GM21423 (cell line): ENCODE data around the gene KRTAP12-3.
"Not testable (repeated sequence)": the region's sequence is repeated elsewhere in the genome, so short reads cannot be mapped to it uniquely, and the experiment has no call there.

ENCODE experiments used
- ATAC-seq: cut with Tn5 transposase; IDR thresholded peaks from one replicate; pipeline ENCODE4 v1.9.1; 2021; ENCODE audit warnings: mild to moderate bottlenecking, moderate library complexity; ENCODE audit not compliant: unreplicated experiment

The KRTAP12-3 gene

DNA sequence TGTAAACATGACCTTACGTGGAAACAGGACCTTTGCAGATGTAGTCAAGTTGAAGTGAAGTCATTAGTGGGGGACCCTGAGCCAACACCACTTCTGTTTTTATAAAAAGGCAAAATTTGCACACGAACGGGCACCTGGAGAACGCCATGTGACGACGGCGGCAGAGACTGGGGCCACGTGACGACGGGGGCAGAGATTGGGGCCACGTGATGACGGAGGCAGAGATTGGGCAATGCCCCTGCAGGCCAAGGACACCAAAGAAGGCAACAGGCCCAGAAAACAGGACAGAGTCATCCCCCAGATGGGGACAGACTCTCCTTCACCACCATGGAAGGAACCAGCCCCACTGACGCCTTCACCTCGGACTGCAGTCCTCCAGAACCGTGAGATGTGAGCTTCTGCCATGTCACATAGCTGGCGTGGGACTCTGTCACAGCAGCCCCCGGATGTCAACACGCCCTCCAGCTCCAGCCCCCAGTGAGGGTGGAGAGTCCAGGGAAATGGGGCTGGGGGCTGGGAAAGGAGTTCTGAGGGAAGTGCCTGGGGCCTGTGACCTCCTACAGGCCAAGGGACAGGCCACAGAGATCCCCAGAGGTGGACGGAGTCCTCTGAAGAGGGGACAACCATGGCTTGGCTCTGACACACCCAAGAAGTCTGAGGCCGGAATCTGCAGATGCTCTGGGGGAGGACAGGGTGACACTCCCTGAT, 7.3 kb upstream of the KRTAP12-3 start:
- ATAC-seq: no peak

- ATAC-seq: no peak
Measured at GRCh38 chr21:44650973-44651675, 6.6 kb upstream of the KRTAP12-3 start.

- ATAC-seq: no peak
Measured at GRCh38 chr21:44653123-44653522, 4.6 kb upstream of the KRTAP12-3 start.

GRCh38 chr21:44653656-44654575, 3.8 kb upstream of the KRTAP12-3 start:
- no peak for ATAC-seq

DNA sequence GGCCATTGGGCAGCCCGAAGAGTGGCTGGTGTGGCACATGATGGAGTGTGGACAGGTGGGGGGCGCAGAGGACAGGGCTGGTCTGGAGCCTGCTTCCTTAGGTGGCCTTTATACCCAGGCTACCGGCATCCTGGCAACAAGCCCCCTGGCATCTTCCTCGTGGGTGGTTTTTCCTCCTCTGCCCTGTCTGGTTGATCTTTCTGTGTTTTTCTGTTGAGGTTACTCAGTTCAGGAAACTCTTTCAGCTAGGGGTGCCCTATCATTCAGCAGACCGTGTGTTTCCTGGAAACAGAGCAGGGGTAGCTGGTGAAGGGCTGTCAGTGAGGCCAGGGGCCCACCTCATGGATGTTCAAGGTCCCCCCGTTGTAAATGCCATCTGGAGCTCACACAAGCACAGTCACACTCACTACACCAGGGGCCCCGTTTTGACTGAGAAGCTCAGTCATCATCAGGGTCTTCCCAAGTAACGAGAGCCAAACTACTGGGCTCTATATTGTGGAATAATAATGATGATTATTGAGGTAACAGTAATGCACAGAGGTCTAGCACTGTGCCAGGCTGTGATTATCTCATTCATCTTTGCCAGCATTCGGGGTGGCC, 3.1 kb upstream of the KRTAP12-3 start, which contains the start of gene KRTAP12-4:
KRTAP12-4 (minus strand) TSS at position 84 of the 600 bp plus-strand sequence; CDS start at position 39, 45 bp downstream.
- no peak for ATAC-seq

DNA sequence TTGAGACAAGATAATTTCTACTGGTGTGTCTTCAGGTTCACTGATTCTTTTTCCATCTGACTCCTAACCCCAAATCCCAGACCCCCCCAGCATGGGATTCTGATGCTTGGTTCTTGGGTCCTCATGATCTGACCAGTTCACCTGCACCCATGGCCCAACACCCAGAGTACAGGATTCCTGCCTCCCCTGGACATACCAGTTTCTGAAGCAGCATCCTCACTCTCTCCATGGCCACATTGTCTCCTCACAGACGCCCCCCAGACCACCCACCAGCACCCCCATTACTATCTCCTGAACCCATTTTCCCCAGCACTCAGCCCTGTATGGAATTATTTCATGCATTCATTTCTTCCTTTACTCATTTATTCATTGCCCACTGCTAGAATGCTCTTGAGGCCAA, 864 bp upstream of the KRTAP12-3 start:
- no peak for ATAC-seq

- ATAC-seq: no peak
Measured at GRCh38 chr21:44658541-44658910, 794 bp downstream of the KRTAP12-3 start.

DNA sequence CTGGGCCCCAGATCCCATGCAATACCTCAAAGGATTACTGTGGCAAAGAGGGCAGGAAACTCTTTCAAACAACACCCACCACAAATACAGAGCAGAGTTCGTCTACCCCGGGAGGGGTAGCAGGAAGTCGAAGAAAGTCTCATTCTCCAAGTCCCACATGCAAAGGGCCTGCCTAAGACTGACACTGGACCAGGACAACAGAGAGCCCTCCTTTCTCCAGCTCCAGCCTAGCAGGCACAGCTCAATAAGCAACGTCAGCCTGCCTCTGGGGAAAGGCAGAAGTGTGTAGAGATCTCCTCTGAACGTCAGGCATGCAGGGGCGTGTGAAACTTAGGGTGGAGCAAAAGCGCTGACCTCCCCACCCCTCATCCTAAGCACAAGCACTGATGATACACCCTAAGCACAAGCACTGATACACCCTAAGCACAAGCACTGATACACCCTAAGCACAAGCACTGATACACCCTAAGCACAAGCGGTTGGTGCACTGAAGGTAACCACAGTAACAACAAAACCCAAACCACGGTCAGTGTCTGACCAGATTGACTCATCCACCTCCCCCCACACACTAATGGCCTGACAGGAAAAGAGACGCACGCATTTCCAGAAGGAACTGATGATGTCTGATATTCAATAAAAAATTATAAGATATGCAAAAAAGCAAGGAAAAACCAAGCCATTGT, 1.3 kb downstream of the KRTAP12-3 start:
- no peak for ATAC-seq

- not testable (repeated sequence) for ATAC-seq
Measured at GRCh38 chr21:44661567-44661966, 3.8 kb downstream of the KRTAP12-3 start.

- no peak for ATAC-seq
Measured at GRCh38 chr21:44664691-44665090, 7.0 kb downstream of the KRTAP12-3 start.

- ATAC-seq: no peak
Measured at GRCh38 chr21:44666401-44667320, 8.9 kb downstream of the KRTAP12-3 start, which contains the start of gene KRTAP12-2. KRTAP12-2 (minus strand) TSS chr21:44666927; CDS start chr21:44666886, 41 bp downstream.

GRCh38 chr21:44667612-44668011, 9.9 kb downstream of the KRTAP12-3 start:
- no peak for ATAC-seq

DNA sequence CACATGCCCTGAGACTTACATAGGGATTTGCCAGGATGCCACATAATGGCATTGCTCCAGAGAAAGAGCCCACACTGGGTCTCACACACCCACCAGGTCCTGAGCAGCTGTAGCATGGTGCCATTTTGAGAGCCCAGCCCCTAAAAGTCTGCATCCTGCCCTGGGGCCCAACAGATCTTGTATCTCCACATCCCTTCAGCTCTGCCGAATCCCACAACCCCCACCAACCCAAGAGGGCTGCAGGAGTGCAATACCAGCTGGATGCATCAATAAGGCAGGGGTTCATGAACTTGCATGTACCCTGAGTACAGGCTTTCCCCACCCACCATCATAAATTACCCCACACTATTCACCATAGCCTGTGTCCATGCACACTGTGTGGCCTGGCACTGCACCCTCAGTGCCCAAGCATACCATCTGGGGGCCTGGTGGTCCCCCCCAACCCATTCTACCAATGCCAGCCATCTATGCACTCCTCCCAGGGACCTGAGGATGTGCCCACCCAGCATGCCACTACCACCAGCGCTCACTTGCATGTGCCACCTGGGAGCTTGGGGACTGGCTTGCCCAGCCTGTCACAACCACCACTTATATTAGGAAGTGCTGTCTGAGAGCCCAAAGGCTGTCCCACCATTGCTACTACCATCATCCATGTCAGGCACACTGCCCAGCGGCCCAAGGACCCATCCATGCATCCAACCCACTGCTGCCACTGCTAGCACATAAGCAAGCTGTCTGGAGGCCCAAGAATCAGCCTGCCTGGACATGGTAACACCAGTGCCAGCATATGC, 13.1 kb downstream of the KRTAP12-3 start:
- no peak for ATAC-seq

GRCh38 chr21:44671911-44672310, 14.2 kb downstream of the KRTAP12-3 start:
- ATAC-seq: no peak

DNA sequence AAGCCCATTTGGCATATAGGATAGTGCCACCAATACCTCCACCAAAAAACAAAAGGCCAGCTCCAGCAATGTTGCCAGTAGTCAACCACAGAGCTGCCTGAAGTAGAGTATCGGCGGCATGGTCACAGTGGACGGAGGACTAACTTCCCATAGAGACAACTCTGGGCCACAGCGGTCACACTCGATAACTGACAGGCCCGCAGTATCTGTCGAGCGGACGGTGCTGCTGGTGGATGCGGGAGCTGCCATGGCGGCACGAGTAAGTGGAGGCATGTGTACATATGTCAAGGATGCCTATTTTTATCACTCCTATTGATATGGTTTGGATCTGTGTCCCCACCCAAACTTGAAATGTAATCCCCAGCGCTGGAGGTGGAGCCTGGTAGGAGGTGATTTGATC, 20.1 kb downstream of the KRTAP12-3 start:
- ATAC-seq: no peak

GRCh38 chr21:44681152-44681551, 23.4 kb downstream of the KRTAP12-3 start:
- no peak for ATAC-seq

GRCh38 chr21:44681861-44682579, 24.3 kb downstream of the KRTAP12-3 start, which contains the start of gene KRTAP12-1:
KRTAP12-1 (minus strand) TSS chr21:44682163; CDS start chr21:44682123, 40 bp downstream.
- ATAC-seq: no peak
